Neural cell (in vitro differentiated cells): ENCODE data around the gene RGS9.

Experiments used
- CTCF ChIP-seq: fragments of 450-650 bp; IDR thresholded peaks from 2 replicates; pipeline ENCODE4 v1.5.1; 2014; ENCODE audit warnings: antibody characterized with exemption, mild to moderate bottlenecking, moderate library complexity; ENCODE audit not compliant: poor library complexity, severe bottlenecking
- EZH2 ChIP-seq: fragments of 200-600, 300-800 bp; shearing (Covaris generic), sonication (generic); IDR thresholded peaks from 2 replicates; pipeline ENCODE4 v1.6.1; 2014; ENCODE audit warnings: antibody characterized with exemption, low read length, borderline replicate concordance, mild to moderate bottlenecking; ENCODE audit not compliant: insufficient read depth, poor library complexity, severe bottlenecking
- RAD21 ChIP-seq: fragments of 450-650 bp; conservative IDR thresholded peaks from 2 replicates; pipeline ENCODE4 v1.6.1; 2014; ENCODE audit warnings: antibody characterized with exemption, mild to moderate bottlenecking, moderate library complexity

GRCh38 chr17:65193716-65194293 lies 56.6 kb downstream of the RGS9 start:
- no peak for TF ChIP-seq CTCF
- no peak for TF ChIP-seq RAD21
- no peak for TF ChIP-seq EZH2
